ENCODE measurements around the gene TDRD9.

- TF ChIP-seq CTCF (IDR thresholded peaks at IDR 0.05) (no peak), POLR2AphosphoS5 (IDR thresholded peaks at IDR 0.05) (no peak)
Observed at GRCh38 chr14:104039214-104039613, 111.0 kb downstream of the TDRD9 start.

Data from breast epithelium (tissue), 3 donors.